T-helper 22 cell (primary cell): ENCODE data around the gene FSTL1.

Source experiments
- DNase-seq: peaks from one replicate; pipeline ENCODE4 v3.0.0-alpha.2; 2020; ENCODE audit warnings: low read depth

Gene FSTL1

DNA sequence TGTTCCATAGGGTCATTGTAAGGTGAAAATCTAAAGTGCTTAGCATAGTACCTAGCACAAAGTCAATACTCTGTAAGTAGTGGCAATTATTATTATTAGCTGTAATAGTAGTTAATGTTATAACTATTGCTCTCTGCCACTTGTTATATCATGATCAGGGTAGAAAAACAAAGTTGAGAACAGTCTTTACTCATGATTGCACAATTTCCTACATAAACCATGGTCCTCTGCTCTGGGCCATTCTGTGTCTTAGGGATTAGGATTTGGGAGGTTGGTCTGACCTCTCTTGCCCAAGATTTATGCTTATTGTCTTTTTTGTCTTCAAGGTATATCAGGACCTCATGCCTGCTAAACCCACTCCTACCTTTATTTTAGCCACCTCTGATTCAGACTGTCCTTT, 97.3 kb downstream of the FSTL1 start:
- DNase-seq, result no peak

DNA sequence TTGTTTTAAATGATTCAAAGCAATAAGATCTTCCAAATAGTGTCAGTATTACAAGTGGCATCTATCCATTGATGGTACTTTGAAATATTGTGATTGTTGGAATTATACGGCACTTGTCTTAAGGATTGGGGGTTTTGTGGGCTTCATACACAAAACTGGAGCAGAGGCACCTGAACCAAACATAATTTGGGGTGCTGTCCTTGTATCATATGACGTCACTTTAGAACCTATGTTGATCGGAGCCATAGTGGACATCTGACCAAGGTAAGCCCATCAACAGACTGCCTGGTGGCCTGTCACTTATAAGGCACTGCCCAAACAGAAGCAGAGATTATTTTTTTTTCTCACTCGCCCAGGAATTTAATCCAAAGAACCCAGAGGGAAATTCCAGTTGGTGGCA, 98.8 kb downstream of the FSTL1 start:
- no peak for DNase-seq

DNA sequence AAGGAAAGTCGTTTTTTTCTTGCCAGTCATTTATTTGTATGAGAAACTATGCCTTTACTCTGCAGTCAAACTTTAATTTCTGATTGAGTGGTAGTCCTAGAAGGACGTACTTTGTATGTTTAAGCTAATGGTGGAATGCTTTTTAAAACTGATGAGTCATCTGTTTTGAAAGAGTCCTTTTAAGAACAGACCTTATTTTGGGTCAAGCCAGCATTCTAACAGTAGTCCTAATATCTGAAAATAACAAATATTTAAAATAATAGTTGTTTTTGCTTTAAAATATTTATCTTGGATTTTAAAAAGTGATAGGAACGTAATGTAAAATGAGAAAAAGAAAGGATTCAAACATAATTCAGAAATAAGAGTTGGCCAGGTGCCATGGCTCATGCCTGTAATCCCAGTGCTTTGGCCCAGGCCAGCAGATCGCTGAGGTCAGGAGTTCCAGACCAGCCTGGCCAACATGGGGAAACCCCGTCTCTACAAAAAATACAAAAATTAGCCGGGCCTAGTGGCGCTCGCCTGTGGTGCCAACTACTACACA, 100.3 kb downstream of the FSTL1 start:
- DNase-seq, result no peak

DNA sequence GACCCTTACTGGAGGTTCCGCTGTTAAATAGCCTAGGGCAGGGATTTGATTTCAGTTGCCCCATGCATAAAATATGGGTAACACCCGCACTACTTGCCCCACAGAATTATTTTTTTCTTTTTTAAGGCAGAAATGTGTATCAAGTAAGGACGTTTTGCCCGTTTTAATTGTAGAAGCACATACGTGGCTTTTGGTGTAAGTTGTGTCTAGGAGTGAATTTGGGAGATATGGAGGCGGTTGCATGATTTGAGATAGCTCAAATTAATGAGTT, 101.0 kb downstream of the FSTL1 start:
- no peak for DNase-seq

DNA sequence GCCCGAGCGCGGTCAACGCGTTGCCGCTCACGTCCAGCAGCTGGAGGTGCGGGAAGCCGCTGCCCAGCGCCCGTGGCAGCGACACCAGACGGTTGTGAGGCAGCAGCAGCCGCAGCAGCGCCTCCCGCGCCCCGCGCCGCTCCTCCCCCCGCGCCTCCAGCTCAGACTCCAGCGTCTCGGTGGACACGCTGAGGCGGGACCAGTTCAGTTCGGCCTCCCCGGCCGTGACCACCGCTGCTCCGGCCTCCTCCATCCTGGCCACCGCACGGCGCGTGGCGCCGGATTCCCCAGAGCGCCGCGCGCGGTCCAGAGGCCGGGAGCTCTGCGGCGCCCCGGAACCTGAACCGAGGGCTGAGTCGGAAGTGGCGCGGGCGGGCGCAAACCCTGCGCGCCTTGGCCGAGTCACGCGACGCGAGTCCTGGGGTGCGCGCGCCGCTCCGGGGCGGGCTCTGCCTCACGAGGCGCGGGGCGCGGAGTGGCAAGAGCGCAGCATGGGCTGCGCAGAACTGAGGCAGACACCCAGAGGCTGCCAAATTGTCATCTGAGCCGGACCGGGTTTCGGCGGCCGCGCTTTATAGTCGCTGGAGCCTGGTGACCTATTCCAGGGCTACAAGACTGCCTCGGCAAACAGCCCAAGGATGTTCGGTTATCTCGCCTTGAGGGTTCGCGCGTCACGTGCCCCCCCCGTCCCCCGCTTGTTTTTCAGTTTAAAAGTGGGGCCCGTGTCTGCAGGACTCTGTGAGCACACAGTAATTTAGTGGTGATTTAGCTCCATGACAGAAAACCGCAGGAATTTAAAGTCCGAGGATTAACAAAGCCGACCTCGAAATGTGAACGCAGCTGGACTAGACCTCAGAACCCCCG, 101.6 kb downstream of the FSTL1 start, which contains the start of gene LRRC58:
Gene LRRC58, minus strand, starts transcription at position 364 of the 864 bp plus-strand sequence. Its CDS starts 111 bp downstream, at position 253.
- peak; percentile 78 for DNase-seq

DNA sequence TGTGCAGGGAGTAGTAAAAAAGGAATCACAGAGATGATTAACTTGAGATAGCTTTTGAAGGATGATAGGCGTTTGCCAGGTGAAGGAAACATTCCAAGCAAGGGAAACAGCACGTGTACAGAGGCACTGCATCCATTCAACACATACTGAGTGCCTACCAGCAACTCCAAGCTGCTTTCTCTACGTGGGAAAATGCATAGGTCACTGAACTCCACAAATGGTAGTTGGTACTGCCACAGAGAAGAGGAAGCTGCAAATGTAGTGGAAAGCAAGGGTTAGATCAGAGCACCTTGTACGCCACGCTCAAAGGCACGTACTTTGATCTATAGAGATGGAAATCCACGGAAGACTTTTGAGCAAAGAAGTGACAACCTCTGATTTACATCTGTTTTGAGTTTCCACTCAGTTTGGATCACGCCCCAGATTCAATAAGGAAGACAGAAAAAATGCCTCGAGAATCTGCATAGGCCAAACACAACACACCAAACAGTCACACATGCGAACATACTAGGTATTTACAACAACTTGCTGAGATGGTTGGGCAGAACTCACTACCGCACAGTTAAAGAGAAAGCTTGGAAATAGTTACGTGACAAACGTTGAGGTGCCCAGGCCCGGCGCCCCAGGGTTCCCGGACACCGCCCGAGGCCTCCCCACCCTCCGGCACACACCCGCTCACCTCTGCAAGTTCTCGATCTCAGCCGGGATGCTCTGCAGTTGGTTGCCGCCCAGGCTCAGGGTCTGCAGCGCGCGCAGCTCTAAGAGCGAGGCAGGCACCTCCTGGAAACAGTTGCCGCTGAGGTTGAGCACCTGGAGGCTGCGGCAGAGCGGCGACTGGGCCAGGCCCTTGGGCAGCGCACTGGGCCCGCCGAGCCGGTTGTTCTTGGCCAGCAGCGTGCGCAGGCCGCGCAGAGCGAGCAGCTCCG, 102.5 kb downstream of the FSTL1 start:
- DNase-seq, result no peak

DNA sequence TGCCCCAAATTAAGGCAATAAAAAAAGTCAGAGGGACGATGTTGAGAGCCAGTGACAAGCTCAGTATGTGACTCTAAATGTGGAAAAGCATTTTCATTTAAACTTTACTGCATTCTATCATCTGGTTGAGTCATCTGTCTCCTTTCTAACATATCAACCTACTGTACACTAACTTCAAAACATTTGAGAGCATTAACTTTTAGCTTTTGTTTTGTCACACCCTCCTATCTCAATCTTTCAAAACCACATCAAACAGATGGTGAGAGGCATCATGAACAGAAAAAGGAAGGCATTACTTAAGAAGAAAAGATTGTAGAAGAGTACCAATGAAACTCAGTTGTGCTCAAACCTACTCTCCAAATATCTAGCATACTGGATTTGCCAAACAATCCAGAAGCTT, 106.4 kb downstream of the FSTL1 start:
- DNase-seq, result no peak
